HG03442 (cell line): ENCODE data around the gene SLC36A3.
"Not testable (repeated sequence)": the region's sequence is repeated elsewhere in the genome, so short reads cannot be mapped to it uniquely, and the experiment has no call there.

Experiments
- ATAC-seq: cut with Tn5 transposase; IDR thresholded peaks from one replicate; pipeline ENCODE4 v1.9.1; 2021; ENCODE audit warnings: mild to moderate bottlenecking, moderate library complexity; ENCODE audit not compliant: unreplicated experiment

SLC36A3 gene

DNA sequence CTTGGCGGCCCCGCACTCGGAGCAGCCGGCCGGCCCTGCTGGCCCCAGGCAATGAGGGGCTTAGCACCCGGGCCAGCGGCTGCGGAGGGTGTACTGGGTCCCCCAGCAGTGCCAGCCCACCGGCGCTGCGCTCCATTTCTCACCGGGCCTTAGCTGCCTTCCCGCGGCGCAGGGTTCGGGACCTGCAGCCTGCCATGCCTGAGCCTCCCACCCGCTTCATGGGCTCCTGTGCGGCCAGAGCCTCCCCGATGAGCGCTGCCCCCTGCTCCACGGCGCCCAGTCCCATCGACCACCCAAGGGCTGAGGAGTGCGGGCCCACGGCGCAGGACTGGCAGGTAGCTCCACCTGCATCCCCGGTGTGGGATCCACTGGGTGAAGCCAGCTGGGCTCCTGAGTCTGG is 5.7 kb upstream of the SLC36A3 start:
- not testable (repeated sequence) for ATAC-seq

DNA sequence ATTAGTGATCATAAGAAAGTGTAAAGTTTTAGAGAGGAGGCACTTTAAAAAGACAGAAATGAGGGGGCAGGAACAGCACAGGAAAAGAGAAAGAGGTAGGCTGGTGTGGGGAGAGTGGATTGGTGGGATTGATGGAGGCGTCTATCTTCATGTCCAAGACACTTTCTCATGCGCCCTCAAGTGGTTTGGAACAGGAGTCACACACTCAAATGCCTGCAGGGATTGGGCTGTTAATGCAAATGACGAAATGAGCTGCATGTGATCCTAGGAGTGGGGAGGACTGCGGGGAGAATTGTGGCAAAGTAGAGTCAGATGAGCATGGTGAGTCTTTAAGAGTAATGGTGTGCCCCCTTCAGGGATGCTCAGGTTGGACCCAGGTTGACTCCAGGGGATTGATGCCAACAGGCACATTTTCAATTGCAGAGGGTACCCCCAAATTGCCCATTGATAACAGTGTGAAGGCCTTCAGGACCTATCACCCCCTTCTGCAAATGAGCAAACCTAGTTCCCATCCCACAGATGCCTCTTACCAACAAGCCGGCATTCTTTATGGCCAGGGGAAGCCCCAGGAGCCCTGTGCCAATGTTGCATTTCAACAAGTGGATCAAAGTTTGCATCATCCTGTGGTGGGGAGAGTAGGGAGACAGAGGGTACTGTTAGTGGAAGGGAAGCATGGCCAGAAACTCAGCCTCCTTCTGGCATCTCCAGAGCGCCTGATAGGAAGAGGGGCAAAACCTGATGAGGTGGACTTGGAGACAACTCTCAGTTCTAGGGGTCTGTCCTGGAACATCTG is 5.3 kb downstream of the SLC36A3 start:
- ATAC-seq = no peak

DNA sequence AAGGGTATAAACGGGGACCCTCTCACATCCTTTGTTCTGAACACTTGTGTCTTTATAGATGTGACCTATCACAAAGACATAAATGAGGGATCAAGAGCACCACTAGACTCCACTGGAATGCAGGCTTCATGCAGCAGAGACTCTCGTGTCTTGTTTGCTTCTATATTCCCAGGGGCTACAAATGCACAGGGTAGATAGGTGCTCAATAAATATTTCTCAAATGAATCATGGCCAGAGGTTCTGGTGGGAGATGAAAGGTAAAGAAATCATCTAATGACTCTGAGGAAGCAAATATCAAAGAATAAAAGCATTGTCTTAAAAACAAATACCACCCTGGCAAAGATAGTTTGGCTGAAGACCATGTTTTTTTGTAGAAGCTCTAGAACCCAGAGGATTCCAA is 6.6 kb downstream of the SLC36A3 start:
- no peak for ATAC-seq

DNA sequence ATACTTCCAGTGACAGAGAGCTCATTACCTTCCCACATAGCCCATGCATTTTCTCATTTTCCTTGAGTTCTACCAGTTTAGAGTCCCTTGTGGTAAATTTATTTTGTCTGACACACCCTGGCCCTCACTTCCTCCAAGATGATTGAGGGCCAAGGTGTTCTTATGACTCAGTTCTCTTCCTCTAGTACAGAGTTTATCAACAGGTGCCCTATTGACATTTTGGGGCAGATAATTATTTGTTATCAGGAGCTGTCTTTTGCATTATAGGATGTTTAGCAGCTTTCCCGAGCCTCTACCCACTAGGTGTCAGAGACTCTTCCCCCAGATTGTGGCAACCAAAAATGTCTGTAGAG is 7.1 kb downstream of the SLC36A3 start:
- no peak for ATAC-seq

DNA sequence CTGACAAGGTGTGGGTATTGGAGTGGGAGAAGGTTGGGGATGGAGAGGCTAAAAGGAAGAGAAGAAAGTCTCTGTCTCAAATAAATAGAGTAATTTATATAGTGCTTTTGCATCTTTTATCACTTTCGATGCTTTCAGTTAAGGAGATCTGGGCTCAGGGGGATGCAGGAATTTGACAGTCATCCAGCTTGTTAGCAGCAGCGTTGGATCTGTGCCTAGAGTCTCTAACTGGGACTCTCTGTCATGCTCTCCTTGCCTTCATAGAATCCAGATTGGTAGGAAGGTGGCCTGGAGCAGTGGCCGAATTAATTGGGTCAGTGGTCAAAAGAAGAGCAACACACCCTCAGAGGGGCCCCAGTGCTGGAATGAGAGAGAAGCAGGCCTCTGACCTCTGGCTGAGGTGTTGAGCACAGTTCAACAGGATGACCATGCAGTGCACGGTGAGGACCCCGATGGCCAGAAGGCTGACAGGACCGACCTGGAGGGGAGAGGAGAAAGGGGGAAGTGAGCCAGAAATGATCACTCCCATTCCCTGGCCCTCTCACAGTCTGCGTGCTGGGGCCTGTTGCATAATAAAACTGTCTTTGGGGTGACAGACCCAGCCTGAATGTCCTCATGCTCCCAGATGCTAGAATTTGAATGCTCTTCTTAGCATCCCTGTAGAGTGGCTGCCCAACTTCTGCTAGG is 7.6 kb downstream of the SLC36A3 start:
- ATAC-seq = no peak

DNA sequence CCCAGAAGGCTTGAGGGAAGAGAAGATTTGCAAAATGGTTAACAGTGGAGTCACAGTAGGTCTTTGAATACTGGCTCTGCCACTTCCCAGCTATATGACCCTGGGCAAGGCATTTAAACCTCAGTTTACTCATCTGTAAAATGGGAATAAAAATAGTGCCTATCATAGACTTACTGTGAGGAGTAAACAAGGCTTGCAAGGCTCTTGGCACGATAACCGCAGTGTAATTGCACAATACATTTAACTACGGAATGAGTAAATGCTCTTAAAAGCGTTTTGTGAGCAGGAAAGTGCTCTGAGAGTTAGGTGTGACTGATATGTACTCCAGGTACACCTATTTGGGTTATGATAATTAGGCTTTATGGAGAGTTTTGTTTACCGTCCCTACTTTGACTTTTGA is 8.4 kb downstream of the SLC36A3 start:
- no peak for ATAC-seq

DNA sequence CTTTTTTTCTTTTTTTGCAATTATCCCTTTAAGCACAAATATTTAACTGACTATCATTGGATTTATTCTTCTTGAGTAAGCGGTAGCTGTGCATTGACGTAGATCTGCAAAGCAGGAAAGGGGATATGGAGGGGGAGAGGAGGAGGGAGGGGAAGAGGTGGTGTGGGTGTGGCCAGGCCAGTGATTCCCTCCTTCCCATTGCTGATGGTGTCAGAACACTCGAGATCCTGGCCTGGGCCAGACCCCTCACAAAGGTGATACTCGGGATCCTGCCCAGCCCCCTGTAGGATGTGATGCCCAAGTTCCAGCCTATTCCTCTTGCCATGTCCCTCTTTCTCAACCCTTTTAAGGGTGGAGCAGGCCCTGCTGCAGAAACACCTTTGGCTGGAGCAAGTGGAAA is 9.9 kb downstream of the SLC36A3 start:
- no peak for ATAC-seq

DNA sequence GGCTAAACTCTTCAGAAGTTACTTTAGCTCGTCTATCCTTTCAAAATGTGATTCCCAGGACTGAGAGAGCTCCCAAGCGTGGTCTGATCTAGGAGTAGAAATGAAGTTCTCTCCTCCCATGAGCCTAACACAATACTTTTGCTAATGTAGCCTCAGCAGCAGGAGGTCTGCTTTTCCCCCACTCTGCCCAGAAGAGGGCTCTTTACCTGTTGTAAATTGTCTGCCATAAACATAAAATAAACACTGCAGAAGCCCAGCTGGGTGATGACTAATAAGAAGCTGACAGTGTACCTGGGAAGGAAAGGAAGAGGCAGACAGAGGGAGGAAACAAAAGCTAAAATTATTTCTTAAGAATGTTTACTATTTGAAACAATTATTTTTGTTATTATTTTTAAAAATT is 15.4 kb downstream of the SLC36A3 start:
- no peak for ATAC-seq

DNA sequence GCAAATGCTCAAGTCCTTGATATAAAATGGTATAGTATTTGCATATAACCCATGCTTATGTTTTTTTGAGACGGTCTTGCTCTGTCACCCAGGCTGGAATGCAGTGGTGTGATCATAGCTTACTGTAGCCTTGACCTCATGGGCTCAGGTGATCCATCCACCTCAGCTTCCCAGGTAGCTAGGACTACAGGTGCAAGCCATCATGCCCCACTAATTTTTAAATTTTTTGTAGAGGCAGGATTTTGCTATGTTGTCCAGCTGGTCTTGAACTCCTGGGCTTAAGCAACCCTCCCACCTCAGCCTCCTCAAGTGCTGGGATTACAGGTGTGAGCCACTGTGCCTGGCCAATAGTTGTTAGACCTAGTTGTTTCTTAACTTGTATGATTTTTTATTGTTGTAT is 17.3 kb downstream of the SLC36A3 start:
- ATAC-seq = no peak

DNA sequence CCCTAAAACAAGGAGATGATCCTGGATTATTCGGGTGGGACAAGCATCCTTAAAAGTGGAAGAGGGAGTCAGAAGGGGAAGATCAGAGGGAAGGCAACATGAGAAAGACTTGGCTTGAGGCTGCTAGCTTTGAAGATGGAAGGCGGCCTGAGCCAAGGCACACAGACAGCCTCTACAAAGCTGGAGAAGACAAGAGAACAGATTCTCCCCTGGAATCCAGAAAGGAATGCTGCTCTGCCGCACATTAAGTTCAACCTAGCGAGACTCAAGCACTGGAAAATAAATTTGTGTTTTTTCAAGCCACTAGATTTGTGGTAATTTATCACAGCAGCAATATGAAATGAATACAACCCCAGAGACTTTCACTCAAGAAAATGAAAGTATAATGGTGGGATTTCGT is 17.9 kb downstream of the SLC36A3 start:
- no peak for ATAC-seq

DNA sequence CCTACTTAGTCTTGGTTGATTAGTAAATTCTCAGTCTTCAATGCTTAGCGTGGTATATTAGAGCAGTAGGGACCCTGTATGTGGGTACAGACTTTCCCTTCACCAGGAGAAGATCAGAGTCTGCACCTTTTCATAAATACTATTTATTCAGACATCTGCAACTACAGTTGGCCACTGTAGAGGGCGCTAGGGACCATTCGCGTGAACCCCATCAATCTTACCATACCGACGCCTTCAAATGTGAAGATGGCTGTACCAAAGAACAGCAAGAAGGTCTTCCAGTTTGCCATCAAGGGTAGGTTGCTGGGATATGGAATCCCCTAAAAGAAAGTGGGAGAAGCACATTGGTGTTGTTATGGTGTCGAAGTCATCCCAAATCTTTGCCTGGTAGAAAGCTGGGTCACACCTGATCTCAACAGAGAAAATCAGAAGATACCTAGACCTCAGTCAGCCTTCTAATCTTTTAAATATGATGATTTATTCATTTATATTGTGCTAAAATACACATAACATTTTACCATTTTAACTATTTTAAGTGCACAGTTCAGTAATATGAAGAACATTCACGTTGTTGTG is 19.1 kb downstream of the SLC36A3 start:
- ATAC-seq = no peak

DNA sequence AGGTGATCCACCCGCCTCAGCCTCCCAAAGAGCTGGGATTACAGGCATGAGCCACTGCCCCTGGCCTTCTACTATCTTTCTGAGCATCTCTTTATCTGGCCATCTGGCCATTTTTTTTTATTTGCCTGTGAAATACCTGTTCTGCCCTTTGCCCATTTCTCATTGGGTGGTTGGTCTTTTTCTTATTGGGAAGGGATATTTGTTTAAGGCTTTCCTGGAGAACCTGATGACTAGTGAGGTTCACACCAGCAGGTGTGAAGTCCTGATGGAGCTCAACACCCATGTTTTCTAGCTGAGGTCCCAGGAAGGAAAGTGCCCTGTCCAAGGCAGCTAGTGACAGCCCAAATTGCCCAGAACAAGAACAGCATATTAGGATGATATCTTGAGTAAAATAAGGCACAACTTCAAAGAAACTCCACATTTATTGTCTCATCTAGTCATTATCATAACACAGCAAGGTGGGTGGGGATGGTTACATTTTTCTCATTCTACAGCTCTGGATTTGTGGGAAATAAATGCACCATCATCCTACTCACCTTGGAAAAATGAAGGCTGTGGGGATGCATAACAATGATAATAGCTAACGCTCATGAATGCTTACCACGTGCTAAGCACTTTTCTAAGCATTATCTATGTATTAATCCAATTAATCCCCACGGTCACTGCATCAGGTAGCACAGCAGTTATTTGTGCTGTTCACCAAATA is 20.3 kb downstream of the SLC36A3 start:
- ATAC-seq = no peak

DNA sequence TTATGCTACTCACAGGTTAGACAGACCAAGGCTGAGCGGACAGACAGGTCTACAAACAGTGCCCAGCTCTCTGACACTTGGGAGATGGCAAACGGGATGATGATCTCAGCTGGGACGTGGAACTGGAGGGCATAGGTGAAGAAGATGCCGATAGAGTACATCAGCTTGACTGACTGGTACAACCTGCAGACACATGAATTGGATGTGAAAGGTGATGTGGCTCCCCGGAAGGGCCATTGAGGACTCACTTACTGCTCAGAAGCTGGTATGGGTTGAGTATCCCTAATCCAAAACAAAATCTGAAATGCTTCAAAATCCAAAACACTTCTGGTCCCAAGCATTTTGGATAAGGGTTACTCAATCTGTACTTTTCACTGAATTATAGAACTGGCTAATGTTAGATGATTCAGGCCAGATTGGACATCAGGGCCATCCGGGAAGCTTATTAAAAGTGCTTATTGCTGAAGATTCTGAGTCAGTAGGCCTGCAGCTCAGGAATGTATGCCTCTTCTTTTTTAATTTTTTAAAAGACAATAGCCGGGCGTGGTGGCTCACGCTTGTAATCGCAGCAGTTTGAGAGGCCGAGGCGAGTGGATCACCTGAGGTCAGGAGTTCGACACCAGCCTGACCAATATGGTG is 22.4 kb downstream of the SLC36A3 start:
- no peak for ATAC-seq

DNA sequence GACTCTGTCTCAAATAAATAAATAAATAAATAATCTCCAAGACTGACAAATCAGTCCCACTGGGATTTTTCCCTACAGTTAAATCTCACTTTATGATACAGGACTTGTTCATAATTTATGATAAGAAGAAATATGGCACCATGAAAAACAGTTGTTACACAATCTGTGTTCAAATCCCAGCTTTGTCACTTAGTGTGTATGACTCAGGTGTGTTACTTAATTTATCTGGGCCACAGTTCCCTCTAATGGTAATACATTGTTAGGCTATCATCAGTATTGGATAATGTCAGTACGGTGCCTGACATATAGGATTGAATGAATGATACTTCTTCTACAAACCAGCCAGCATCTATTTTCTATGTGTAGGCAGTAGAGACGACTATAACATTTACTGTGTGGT is 23.1 kb downstream of the SLC36A3 start:
- no peak for ATAC-seq

DNA sequence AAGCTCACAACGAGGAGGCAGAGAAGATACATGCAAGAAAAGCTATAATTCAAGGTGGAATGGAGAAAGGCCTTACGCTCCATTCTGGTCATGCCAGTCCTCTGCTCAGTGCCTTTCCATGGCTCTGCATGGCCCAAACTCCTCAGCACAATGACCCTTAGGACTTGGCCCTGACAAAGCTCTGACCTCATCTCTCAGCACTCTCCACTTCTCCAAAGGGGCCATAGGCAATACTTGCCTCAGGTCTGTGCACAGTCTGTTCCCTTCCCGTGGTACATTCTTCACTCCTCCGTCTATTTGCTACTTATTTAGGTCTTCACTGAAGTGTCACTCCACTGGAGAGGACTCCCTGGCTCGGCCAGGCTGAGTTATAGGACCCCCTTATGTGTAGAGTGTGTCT is 24.7 kb downstream of the SLC36A3 start:
- ATAC-seq = no peak

DNA sequence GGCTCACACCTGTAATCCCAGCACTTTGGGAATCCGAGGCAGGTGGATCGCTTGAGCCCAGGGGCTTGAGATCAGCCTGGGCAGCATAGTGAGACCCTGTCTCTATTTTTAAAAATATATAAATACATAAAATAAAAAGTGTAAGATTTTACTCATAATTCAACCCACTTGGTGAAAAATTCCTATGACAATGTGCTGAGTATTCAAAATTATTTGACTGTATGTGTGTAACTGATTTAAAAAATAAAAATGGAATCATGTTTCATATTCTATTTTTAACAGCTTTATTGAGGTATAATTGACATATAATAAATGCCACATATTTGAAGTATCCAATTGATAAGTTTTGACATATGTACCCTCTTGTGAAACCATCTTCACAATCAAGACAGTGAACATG is 27.8 kb downstream of the SLC36A3 start:
- no peak for ATAC-seq

DNA sequence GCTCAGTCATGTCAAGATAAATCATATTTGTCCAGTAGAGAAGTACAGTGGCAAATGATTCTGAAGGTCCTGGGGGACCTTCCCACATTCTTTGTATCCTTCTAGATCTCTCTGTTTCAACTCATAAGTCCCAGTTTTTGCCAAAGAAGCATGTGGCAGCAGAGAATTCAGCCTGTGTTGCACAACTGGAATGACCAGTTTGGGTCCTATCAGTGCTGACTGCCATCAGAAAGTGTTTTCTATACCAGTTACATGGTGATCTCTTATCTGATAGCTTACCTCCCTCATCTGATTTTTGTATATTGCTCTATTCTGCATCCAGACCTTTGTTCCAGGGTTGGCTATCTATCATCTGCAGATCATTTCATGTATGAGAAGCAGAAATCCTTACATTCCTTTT is 28.9 kb downstream of the SLC36A3 start:
- no peak for ATAC-seq

DNA sequence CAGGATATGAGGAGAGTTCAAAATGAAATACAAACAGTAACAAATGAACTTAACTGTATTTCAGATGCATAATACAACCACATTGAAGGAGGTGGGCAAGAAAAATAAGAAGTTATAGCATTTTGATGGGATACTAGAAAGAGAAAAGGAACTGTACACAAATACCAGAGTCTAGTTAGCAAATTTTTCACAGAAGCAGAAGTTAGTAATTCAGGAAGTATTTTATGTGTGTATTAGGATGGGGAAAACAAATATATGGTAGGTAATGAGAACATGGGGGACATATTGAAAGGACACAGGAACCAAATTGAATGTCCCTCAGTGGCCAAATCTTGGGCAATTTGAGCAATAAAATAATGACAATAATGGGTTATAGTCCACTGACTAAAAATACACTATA is 32.2 kb downstream of the SLC36A3 start:
- ATAC-seq = no peak

DNA sequence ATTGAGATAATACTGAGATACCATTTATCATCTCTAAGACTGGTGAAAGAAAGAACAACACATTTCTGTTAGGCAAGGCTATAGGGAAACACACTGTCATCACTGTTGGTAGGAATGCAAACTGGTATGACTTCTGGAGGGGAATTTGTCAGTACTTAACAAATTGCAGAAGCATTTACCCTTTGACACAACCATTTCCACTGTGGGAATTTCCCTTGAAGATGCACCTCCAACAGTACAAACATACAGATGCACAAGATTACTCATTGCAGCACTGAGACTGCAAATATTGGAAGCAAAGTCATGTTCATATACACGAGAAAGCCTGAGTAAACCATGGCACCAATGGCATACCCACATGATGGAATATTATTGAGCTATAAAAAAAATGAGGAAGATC is 33.0 kb downstream of the SLC36A3 start:
- ATAC-seq = peak; percentile 95

DNA sequence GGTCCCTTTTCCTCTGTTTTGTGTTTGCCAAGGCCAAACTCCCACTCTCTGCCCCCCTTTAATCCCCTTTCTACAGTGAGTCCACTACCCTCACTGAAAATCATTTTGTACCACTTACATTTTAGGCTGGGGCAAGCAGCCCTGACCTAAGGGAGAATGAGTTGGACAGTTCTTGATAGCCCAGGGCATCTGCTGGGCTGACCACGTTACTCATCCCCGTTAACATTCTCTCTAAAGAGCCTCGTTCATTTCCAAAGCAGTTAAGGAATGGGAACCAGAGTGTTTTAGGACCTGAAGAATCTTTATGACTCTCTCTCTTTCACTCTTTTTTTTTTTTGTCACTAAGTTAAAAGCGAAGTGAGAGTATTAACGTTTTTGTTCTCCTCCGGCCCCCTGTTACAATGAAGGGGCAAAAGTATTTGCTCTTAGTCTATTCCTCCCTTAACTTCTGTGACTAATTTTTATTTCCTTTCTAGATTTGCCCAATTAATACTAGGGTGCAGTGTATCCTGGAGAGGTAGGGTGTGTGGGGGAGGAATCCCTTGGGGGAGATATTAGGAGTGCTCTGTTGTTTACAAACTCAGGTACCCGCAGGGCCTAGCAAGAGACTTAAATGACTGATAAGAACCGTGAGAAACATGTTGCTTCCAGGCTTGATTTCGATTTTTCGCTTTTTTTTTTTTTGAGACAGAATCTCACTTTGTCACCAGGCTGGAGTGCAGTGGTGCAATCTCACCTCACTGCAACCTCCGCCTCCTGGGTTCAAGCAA is 35.9 kb downstream of the SLC36A3 start:
- no peak for ATAC-seq

DNA sequence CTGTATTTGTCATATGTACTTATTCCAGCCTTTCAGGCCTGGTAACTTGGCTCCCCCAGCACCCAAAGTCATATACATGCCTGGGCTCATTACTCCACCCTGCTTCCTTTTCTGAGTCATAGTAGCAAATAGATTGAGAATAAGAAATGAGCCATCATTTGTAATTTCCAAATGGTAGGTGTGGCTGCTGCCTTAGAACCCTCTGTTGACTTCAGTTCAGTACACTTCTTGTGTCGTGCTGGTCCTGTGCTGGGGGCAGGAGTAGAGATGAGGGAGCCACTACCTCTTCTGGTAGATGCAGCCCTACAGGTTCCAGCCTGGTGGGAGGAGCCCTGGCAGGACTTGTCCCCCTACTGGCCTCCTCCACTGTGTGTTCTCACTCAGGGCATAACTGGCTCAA is 39.5 kb downstream of the SLC36A3 start:
- peak; percentile 82 for ATAC-seq
